Mononuclear cell (primary cell): Measurements from ENCODE around the gene GRB10. TPM values are rescaled to one million over a fixed set of nuclear protein-coding genes. Genes with fewer than 3 reads are reported as not detected.

Experiments used
- H3K27me3 ChIP-seq: 2 replicates; pipeline ENCODE4 v1.6.0; 2011; ENCODE audit warnings: low read length, control low read depth; ENCODE audit not compliant: insufficient read depth
- H3K4me1 ChIP-seq: 2 replicates; pipeline ENCODE4 v1.5.1; 2011; ENCODE audit warnings: mild to moderate bottlenecking, low read length, control low read depth; ENCODE audit not compliant: insufficient read depth
- H3K4me3 ChIP-seq: 2 replicates; pipeline ENCODE4 v1.5.1; 2011; ENCODE audit warnings: mild to moderate bottlenecking, low read length, moderate library complexity
- H3K9me3 ChIP-seq: 2 replicates; pipeline ENCODE4 v1.5.1; 2011; ENCODE audit warnings: low read depth, mild to moderate bottlenecking, control low read depth, low read length
- total RNA-seq: library from RNA; depleted of rRNA; stranded (reverse); fragments of >200 nt; gene quantifications from one replicate; pipeline ENCODE4 v1.2.3, GENCODE V29; 2012

Gene GRB10
- total RNA-seq, 1 donor, result 3.7 TPM

GRCh38 chr7:50599385-50599784, 183.3 kb downstream of the GRB10 start:
- Histone ChIP-seq H3K4me3 (no peak overlapping the region), H3K27me3 (no peaks in the 10 kb centered on the region), H3K9me3 (no peaks in the 10 kb centered on the region), H3K4me1 (no peaks in the 10 kb centered on the region)

GRCh38 chr7:50598460-50599343, 184.0 kb downstream of the GRB10 start:
- Histone ChIP-seq H3K9me3 (no peaks in the 10 kb centered on the region), H3K27me3 (no peaks in the 10 kb centered on the region), H3K4me3 (no peak overlapping the region), H3K4me1 (no peaks in the 10 kb centered on the region)

DNA sequence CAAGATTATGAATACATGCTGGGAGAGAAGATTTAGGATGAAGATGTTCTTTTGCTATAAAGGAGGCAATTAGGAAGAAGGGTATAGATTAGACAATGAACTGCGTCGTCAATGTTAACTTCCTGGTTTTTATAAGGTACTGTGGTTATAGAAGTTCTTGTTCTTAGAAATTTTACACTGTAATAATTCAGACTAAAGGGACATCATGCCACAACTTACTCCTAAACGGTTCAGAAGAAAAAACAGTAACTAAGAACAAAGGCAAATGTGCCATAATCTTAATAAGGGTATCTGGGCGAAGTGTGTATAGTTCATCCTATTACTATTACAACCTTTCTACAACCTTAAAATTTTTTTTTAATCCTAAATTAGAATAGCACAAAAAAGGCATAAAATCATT, 186.2 kb downstream of the GRB10 start:
- Histone ChIP-seq H3K9me3 (no peaks in the 10 kb centered on the region), H3K4me1 (no peaks in the 10 kb centered on the region), H3K27me3 (no peaks in the 10 kb centered on the region), H3K4me3 (no peak overlapping the region)

DNA sequence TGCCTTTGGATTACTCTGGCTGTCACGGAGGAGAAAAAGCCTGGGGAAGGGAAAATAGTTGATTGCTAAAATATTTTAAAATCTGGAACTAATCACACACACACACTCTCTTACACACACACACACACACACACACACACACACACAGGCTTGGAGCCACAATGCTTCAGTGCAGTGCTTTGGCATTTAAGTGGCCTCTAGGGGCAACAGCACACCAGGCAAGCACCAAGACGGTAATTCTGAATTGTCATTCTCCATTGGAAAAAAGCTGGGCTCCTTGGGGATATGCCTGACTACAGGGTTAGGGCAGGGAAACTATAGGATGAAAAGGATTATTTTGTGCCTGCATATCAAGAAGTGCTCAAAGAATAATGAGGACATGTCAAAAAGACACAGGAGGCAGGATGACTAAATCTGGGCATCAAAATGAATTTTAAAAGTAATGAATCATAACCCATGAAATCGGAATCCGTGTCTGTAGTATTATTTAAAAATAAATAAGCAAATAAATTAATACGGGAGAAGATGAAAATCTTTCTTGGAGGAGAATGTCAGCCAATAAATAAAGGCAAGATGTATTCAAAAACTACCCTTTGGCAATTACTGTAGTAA, 187.1 kb downstream of the GRB10 start:
- Histone ChIP-seq H3K4me3 (no peak overlapping the region), H3K9me3 (no peaks in the 10 kb centered on the region), H3K4me1 (no peaks in the 10 kb centered on the region), H3K27me3 (no peaks in the 10 kb centered on the region)

GRCh38 chr7:50594734-50595485, 187.8 kb downstream of the GRB10 start:
- H3K4me3 ChIP-seq, result no peak overlapping the region
- no peaks in the 10 kb centered on the region for H3K9me3 ChIP-seq
- no peaks in the 10 kb centered on the region for H3K4me1 ChIP-seq
- H3K27me3 ChIP-seq, result no peaks in the 10 kb centered on the region

DNA sequence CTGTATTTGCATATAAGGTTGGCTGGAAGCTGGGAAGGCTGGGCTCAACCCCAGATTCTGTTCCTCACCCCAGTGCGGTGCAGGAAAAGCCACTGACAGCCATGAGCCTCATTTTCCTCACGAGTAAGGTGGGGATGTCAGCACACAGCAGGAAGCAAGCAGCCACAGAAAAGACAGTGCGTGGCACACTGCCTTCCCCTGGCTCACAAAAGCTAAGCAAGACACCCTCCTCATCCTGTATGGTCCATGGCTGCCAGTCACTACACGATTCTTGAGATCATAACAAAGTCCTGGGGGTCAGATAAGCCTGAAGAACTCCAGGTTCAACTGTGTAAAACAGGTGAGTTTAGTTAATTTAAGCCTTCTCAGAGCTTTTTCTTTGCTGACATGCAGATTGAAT, 188.6 kb downstream of the GRB10 start:
- no peaks in the 10 kb centered on the region for H3K27me3 ChIP-seq
- H3K4me1 ChIP-seq, result no peaks in the 10 kb centered on the region
- no peak overlapping the region for H3K4me3 ChIP-seq
- H3K9me3 ChIP-seq, result no peaks in the 10 kb centered on the region

GRCh38 chr7:50592940-50593339, 189.8 kb downstream of the GRB10 start:
- no peaks in the 10 kb centered on the region for H3K27me3 ChIP-seq
- H3K4me3 ChIP-seq, result no peak overlapping the region
- H3K4me1 ChIP-seq, result no peaks in the 10 kb centered on the region
- no peaks in the 10 kb centered on the region for H3K9me3 ChIP-seq

GRCh38 chr7:50591480-50592438, 190.9 kb downstream of the GRB10 start:
- H3K4me3 ChIP-seq, result no peak overlapping the region
- H3K9me3 ChIP-seq, result no peaks in the 10 kb centered on the region
- H3K27me3 ChIP-seq, result no peaks in the 10 kb centered on the region
- H3K4me1 ChIP-seq, result no peaks in the 10 kb centered on the region

- no peaks in the 10 kb centered on the region for H3K9me3 ChIP-seq
- H3K27me3 ChIP-seq, result no peaks in the 10 kb centered on the region
- H3K4me3 ChIP-seq, result no peak overlapping the region
- H3K4me1 ChIP-seq, result no peaks in the 10 kb centered on the region
These were observed 191.6 kb downstream of the GRB10 start for GRCh38 chr7:50591098-50591479.

DNA sequence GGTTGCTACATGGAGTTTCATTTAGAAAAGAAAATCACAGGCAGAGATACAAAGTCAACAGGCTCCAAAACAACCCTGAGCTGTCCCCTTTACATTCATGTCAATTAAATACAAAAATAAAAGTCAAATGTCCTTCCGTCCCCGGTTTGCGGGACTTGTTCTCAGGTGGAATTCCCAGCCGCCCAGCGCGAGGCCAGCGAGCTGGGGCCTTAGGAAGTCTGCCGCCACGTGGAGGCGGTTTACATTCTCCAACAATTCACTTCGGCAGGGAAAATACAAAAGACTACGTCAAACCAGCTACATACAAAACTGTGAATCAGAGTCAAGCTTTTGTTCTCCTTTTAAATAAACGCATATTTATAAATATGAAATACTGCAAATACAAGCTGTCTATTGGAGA, 192.2 kb downstream of the GRB10 start:
- Histone ChIP-seq H3K4me1 (no peaks in the 10 kb centered on the region), H3K4me3 (no peak overlapping the region), H3K9me3 (no peaks in the 10 kb centered on the region), H3K27me3 (no peaks in the 10 kb centered on the region)

GRCh38 chr7:50589364-50589763, 193.3 kb downstream of the GRB10 start:
- Histone ChIP-seq H3K27me3 (no peaks in the 10 kb centered on the region), H3K9me3 (no peaks in the 10 kb centered on the region), H3K4me1 (no peaks in the 10 kb centered on the region)

DNA sequence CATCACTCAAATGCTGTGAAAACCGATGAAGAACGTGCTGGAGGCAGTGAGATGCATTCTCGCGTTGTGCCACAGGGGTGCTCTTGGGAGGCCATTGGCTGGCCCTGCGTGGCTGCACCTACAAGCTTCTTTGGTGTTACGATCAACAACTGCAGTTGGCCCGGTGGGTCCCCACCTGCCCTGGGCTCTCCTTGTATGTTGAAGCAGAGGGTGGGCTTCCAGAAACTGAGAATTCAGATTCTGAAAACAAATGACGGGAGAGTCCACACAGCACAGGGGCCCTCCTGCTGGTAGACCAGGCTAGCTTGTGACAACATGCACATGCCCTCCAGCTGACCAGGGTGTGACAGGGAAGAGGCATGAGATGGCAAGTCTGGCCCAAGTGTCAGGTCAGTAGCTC, 193.8 kb downstream of the GRB10 start:
- Histone ChIP-seq H3K4me1 (no peaks in the 10 kb centered on the region), H3K4me3 (no peak overlapping the region), H3K27me3 (no peaks in the 10 kb centered on the region), H3K9me3 (no peaks in the 10 kb centered on the region)

More at GRCh38 chr7:50589364-50589763, 193.3 kb downstream of the GRB10 start:
- H3K4me3 ChIP-seq, result no peak overlapping the region

DNA sequence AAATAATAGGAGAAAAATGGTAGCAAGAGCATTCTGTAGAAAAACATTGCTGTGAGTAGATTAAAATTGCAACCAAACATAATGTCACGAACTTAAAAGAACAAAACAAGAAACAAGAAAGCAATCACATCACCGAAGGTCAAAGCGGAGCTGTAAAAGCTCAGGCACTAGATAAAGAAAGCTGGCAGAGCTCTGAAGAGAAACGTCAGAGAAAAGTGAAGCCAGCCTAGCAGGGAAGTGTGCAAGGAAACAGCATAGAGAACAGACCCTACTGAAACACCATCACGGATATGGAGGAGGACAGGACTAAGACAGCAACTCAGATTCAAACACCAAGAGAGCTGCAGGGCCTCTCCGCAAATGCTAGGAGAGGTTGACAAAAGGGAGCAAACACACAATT, 195.0 kb downstream of the GRB10 start:
- Histone ChIP-seq H3K4me1 (no peaks in the 10 kb centered on the region), H3K4me3 (no peak overlapping the region), H3K27me3 (no peaks in the 10 kb centered on the region), H3K9me3 (no peaks in the 10 kb centered on the region)

DNA sequence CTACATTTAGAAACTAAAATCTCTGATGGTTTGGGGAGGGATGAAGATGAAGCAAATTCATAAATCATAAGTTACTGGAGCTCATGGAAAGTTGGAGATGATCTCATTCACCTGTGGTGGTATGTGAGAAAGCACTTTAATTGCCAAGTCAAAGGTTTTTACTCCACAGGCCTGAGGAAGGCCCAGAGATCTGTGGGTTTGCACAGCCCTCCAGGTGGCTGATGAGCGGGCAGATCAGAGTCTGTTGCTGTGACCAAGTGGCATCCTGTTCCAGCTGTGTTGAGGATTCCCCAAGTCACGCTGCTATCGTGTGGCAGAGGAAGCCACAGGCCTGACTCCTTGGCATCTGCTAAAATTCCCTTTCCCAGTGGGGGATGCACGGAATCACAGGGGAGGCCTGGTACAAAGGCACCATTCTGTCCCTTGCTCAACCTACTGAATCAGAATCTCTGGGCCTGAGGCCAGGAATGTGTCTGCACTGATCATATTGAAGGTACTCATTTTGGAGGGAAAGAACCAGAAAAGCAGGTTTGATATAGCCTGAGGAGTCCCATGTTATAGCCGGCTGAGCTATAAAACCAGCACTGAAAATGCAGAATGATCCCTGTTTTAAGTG, 197.8 kb downstream of the GRB10 start:
- Histone ChIP-seq H3K27me3 (no peaks in the 10 kb centered on the region), H3K4me1 (no peaks in the 10 kb centered on the region)

More for the DNA sequence above, 197.8 kb downstream of the GRB10 start:
- Histone ChIP-seq H3K4me3 (no peak overlapping the region), H3K9me3 (no peaks in the 10 kb centered on the region)
